ENCODE data around the gene LCOR.

DNA sequence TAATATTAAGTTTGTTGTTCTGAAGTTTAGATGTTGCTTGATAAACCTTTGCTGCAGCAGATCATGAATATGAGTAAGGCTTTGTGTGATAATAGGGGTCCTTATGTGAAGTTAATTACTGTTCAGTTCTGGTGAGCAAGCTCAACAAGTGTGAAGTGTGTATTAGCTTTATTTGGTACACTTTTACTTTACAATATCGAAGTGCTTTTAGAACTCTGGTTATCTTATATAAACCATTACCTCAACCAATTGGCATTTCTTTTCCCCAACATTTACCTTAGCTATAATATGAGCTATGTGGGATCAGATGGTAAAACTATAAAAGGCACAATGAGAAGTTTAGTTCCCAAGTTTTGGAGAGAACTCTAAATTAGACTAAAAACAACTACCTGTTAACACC, 127.6 kb downstream of the LCOR start:
- TF ChIP-seq, protein P1, sequence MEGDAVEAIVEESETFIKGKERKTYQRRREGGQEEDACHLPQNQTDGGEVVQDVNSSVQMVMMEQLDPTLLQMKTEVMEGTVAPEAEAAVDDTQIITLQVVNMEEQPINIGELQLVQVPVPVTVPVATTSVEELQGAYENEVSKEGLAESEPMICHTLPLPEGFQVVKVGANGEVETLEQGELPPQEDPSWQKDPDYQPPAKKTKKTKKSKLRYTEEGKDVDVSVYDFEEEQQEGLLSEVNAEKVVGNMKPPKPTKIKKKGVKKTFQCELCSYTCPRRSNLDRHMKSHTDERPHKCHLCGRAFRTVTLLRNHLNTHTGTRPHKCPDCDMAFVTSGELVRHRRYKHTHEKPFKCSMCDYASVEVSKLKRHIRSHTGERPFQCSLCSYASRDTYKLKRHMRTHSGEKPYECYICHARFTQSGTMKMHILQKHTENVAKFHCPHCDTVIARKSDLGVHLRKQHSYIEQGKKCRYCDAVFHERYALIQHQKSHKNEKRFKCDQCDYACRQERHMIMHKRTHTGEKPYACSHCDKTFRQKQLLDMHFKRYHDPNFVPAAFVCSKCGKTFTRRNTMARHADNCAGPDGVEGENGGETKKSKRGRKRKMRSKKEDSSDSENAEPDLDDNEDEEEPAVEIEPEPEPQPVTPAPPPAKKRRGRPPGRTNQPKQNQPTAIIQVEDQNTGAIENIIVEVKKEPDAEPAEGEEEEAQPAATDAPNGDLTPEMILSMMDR (IDR thresholded peaks at IDR 0.05): no peak
- TF ChIP-seq EZH2 (IDR thresholded peaks at IDR 0.05) (no peak), EZH2phosphoT487 (IDR thresholded peaks at IDR 0.05) (no peak)

Data from neural progenitor cell (in vitro differentiated cells).